Dermis lymphatic vessel endothelial cell (primary cell): ENCODE measurements around the gene CLECL1. TPM values are rescaled to one million over a fixed set of nuclear protein-coding genes. Genes with fewer than 3 reads are reported as not detected.

Experiments
- total RNA-seq: library from RNA; depleted of rRNA; stranded (reverse); fragments of >200 nt; gene quantifications from 2 replicates; pipeline ENCODE4 v1.2.1, GENCODE V29; 2014

Gene CLECL1
- not detected in 2 replicates for total RNA-seq

GRCh38 chr12:9732921-9733461 is at the start of gene CLECL1:
TSS of gene CLECL1 (minus strand) at chr12:9733097.

DNA sequence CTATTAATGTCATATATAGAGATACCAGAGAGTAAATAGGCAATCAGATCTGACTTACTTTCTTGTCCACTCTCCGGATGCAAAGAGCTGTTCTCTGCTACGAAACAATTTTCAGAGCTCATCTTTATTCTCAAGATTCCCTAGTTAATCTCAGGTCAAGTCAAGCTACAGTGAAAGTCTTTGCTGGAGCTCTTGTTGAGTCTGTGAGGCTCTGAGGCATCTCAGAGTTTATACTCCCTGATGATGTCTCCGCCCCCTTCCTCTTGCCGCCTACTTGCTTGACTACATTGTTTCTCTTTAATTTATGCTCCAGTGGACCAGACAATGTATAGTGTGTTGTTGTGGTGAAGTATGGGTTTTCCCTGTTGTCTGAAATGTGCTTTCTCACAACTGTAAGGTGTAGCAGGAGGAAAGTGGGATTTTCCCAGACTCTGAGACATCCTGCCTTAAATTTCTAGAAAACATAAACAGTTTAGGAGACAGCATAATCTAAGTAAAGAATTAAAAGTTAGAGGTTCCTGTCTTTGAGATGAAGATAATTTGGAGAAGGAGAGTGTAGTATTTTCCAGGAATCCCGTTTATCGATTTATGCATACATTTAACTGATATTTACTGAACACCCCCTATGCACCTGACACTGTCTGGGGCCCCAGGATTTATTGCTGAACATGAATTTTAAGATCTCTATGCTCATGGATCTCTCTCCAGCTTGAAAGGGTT is 28.0 kb upstream of the CLECL1 start, which contains the start of gene CD69:
CD69 (minus strand) TSS at position 203 of the 720 bp plus-strand sequence; CDS start at position 122, 81 bp downstream.

Other genes with a start within 250 kb of the CLECL1 start
- gene KLRB1, start 125.2 kb downstream of the CLECL1 start, total RNA-seq = not detected in 2 replicates
- gene CLEC2D, start 63.4 kb downstream of the CLECL1 start, total RNA-seq = 2.2 and 2.6 TPM in 2 replicates
- 0.09 and 0.11 TPM in 2 replicates for gene CD69, start 27.8 kb upstream of the CLECL1 start, total RNA-seq
- 0.09 TPM in 1 of 2 replicates, not detected in the other for gene KLRF1, start 94.4 kb upstream of the CLECL1 start, total RNA-seq
- 45.6 and 83.1 TPM in 2 replicates for gene CLEC2B, start 136.3 kb upstream of the CLECL1 start, total RNA-seq
- not detected in 2 replicates for gene KLRF2, start 148.4 kb upstream of the CLECL1 start, total RNA-seq
- not detected in 2 replicates for gene CLEC2A, start 199.3 kb upstream of the CLECL1 start, total RNA-seq
- not detected in 2 replicates for gene CLEC12A, start 238.3 kb upstream of the CLECL1 start, total RNA-seq